Mesenchymal stem cell (in vitro differentiated cells and primary cell): Measurements from ENCODE around the gene MRPS27. TPM values are rescaled to one million over a fixed set of nuclear protein-coding genes. Genes with fewer than 3 reads are reported as not detected.

Experiments
- small RNA-seq: library from polyadenylated mRNA; stranded (forward); fragments of <200 nt; extraction: miRNeasy Mini kit (QIAGEN cat#:217004); gene quantifications from one replicate; pipeline ENCODE3, GENCODE V24; 2013; ENCODE audit warnings: low read depth

Gene MRPS27

Small RNA genes within 50 kb of the gene (small RNA-seq; reads per million reads assigned to genes)
- 0.86 reads per million for gene MIR4803
- not detected for gene RN7SL153P
